Measurements from ENCODE around the gene PON2. TPM values are rescaled to one million over a fixed set of nuclear protein-coding genes. Genes with fewer than 3 reads are reported as not detected.
A peak's percentile ranks its signal among the peaks of the same experiment; 100 is the strongest.

The PON2 gene
- total RNA-seq, 1 experiment from 2014 or later: 46.3 TPM

- no peak for DNase-seq (ENCODE audit: low spot score)
Measured at GRCh38 chr7:95444796-95445195, 10.0 kb upstream of the PON2 start.

DNA sequence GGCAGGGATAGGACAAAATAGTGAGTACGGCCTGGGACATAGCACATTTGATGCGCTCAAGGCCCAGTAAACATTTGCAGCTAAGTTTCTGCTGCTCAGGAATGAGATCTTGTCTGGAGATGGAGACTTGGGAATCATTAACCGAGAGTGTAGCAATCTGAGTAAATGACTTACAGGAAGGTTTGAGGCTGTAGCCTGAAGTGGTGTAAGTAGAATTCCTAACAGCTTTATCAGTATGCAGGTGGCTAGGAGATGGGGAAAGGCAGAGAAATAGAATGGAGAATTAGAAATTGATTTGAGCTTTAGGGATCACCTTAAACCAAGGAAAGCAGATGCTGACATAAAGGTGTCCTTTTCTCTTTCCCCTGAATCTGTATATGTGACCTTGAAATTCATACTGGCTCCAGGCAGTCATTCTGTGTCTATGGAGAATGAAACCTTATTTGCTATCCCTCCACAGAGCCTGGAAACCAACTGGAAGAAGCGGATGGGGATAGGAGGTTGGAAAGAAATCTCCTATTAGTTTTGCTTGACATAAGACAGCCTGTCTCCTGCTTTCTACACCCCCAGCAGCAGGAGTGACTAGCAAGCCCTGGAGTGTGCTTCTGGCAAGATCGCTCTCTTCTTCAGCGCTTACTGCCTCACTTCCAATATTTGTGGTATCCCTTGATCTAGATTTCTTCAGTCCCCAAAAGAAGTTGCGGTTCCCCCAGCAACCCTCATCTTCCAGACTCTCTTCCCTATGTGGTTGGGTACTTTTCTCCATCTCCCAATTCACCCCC lies 6.4 kb upstream of the PON2 start:
- DNase-seq (ENCODE audit: low spot score): peak; percentile 84

DNA sequence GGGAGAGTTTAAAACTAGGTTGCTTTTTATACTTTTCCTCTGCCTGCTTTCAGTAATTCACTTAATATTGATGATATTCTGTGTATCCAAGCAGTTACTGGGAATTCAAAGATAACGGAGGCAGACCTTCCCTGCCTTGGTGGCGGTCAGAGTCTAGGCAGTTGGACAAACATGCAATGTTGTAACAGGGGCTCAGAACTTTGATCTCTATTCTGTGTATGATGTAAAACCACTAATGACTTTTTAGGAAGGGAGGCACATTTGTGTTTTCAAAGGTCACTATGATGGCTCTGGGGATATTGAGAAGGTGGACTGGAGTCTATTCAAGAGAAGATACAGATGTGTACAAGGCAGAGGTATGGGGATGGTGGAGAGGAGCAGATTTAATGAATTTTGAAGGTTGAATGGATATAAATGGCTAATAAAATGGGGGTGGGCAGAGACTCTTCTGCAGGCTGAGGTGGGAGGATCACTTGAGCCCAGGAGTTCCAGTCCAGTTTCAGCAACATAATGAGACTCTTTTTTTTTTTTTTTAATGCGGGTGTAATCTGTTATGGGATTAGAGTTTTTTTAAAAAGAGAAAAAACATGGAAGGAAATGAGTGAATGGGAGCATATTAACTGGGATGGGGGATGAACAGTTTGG lies 5.7 kb upstream of the PON2 start:
- DNase-seq (ENCODE audit: low spot score): no peak

- no peak for DNase-seq (ENCODE audit: low spot score)
Measured at GRCh38 chr7:95436407-95436806, 1.6 kb upstream of the PON2 start.

- DNase-seq (ENCODE audit: low spot score): no peak
Measured at GRCh38 chr7:95435422-95435780, 573 bp upstream of the PON2 start.

- no peak for DNase-seq (ENCODE audit: low spot score)
Measured at GRCh38 chr7:95433952-95434556, 774 bp downstream of the PON2 start.

DNA sequence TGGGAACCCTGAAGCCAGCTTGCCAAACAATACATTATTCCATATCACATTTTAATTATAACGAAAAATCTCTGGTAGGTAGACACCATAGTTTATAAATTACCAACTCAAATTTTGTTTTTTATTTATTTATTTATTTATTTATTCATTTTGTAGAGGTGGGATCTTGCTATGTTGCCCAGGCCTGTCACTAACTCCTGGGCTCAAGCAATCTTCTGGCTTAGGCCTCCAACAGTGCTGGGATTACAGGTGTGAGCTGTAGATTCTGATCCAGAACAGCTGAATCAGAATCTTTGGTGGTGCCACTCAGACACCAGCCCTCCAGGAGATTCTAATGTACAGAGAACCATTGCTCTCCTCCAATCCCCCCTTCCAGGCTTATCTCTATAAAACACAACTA lies 1.7 kb downstream of the PON2 start:
- no peak for DNase-seq (ENCODE audit: low spot score)

- no peak for DNase-seq (ENCODE audit: low spot score)
Measured at GRCh38 chr7:95432606-95433005, 2.2 kb downstream of the PON2 start.

GRCh38 chr7:95430864-95431263 lies 4.0 kb downstream of the PON2 start:
- DNase-seq (ENCODE audit: low spot score): peak; percentile 25

- no peak for DNase-seq (ENCODE audit: low spot score)
Measured at GRCh38 chr7:95429241-95429990, 5.4 kb downstream of the PON2 start.

- DNase-seq (ENCODE audit: low spot score): no peak
Measured at GRCh38 chr7:95427914-95428516, 6.8 kb downstream of the PON2 start.

GRCh38 chr7:95427166-95427565 lies 7.7 kb downstream of the PON2 start:
- DNase-seq (ENCODE audit: low spot score): no peak

GRCh38 chr7:95425694-95426093 lies 9.1 kb downstream of the PON2 start:
- DNase-seq (ENCODE audit: low spot score): no peak

DNA sequence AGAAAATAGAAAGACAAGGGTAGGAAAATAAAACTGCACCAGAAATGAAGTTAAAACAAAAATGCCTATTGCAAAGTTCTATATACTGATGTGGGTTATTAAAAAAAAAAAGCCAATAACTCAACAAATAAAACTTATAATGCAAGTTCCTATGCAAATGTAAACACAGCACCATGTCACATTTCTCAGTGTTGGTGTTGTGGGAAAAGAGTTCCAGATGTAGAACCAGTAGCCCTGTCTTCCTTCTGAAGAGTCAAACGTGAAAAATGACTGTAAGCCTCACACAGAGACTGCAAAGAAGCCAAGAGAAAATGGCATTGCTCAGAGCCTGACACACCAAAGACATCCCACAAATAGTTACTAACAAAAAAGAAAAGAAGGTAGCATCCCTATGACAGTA lies 10.1 kb downstream of the PON2 start:
- DNase-seq (ENCODE audit: low spot score): no peak

DNA sequence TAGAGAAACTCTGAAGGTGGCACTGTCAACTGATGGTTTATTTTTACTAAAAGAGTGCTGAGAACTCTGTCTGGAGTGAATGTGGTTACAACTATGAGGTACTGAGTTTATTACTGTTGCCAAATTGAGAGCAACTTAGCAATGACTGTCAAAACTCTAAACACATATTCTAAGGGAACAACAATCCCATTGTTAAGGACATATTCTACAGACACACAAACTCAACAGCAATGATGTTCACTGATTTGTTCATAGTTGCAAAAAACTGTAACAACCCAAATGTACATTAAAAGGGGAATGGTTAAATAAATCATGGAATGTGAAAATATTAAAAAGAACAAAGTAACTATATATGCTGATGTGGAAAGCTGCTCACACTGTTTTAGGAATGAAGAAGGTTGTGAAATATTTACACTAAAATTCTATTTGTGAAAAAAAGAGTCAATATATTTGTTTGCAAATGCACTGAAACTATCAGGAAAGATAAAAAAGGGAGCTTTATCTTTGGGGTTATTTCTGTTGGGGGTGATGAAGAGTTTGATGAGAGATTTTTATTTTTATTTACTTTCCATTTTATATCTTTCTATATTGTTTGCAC lies 12.9 kb downstream of the PON2 start:
- no peak for DNase-seq (ENCODE audit: low spot score)

- peak; percentile 34 for DNase-seq (ENCODE audit: low spot score)
Measured at GRCh38 chr7:95421000-95421846, 13.6 kb downstream of the PON2 start.

DNA sequence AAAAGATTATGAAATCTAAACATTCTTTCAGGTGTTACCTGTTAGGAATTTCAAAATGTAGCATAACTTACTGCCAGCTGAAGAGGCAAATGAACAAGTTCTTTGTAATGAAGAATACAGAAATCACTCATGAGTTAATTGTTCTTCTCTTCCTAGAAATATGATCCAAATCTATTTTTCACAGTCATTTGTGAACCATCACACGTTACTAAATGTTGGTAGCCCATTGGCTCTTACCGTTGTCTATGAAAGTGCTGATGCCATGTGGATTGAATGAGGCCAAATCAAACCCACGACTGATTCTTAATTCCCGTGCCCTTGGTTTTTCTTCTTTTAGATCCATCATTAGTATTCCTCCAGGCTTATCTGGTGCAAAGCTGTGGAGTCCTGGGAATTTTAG lies 22.8 kb downstream of the PON2 start:
- DNase-seq (ENCODE audit: low spot score): no peak

GRCh38 chr7:95411666-95412065 lies 23.2 kb downstream of the PON2 start:
- no peak for DNase-seq (ENCODE audit: low spot score)

DNA sequence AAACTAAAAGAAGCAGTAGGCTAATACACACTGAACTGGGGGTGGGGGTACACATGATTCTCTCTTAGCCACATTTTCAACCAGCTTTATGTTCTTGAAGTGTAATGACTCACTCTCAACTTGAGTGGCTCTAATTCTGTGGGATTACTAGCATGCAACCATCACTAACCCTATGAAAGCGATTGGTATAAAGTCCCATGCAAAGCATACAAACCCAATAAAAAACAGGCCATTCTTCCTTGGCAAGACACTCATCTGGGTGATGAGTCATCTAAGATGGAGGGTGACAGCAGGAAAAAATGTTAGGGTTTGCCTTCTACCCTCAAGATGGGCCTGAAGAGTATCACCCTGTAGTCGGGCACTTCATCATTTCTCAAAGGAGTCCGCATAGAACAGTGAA lies 23.8 kb downstream of the PON2 start:
- DNase-seq (ENCODE audit: low spot score): no peak

GRCh38 chr7:95407751-95408150 lies 27.1 kb downstream of the PON2 start:
- DNase-seq (ENCODE audit: low spot score): no peak

DNA sequence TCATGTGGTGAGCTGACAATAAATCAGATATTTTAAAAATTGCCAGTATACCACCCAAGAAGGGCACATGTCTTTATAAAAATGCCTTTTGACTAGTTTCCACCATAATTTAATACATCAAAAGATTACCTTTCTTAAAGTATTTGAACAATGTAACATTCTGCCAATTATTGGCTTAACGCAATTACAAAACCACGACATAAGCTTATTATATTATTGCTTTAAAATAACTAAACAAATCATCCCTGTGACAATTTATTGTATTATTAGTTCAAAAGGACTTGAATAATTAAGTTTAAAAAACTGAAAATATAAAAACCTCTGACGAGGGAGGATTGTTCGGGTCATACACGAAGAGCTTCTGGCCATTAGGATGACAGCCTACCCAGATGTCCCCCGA lies 29.0 kb downstream of the PON2 start:
- no peak for DNase-seq (ENCODE audit: low spot score)
